OCI-LY7 (cell line): ENCODE results near the gene FTSJ3.

Experiments
- EZH2phosphoT487 ChIP-seq: fragments of 200-600 bp; sonication (generic); IDR thresholded peaks from 2 replicates; pipeline ENCODE4 v1.6.1; 2018; ENCODE audit warnings: low read depth, borderline replicate concordance, mild to moderate bottlenecking, mixed run types, antibody characterized with exemption, low read length, moderate library complexity, mixed read lengths
- TF ChIP-seq, protein P1 (sequence below): fragments of 200-600 bp; sonication (generic); conservative IDR thresholded peaks from 2 replicates; pipeline ENCODE4 v1.5.1; 2014; ENCODE audit warnings: mild to moderate bottlenecking, antibody characterized with exemption, low read length, moderate library complexity, mixed read lengths

GRCh38 chr17:63821804-63822203, 5.7 kb downstream of the FTSJ3 start:
- TF ChIP-seq, protein P1, sequence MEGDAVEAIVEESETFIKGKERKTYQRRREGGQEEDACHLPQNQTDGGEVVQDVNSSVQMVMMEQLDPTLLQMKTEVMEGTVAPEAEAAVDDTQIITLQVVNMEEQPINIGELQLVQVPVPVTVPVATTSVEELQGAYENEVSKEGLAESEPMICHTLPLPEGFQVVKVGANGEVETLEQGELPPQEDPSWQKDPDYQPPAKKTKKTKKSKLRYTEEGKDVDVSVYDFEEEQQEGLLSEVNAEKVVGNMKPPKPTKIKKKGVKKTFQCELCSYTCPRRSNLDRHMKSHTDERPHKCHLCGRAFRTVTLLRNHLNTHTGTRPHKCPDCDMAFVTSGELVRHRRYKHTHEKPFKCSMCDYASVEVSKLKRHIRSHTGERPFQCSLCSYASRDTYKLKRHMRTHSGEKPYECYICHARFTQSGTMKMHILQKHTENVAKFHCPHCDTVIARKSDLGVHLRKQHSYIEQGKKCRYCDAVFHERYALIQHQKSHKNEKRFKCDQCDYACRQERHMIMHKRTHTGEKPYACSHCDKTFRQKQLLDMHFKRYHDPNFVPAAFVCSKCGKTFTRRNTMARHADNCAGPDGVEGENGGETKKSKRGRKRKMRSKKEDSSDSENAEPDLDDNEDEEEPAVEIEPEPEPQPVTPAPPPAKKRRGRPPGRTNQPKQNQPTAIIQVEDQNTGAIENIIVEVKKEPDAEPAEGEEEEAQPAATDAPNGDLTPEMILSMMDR: no peak
- TF ChIP-seq EZH2phosphoT487: no peak
